HEK293 (cell line): ENCODE data around the gene SLC25A39.
A peak's percentile ranks its signal among the peaks of the same experiment; 100 is the strongest.

Experiments
- ATF2 ChIP-seq: fragments of 450-650 bp; formaldehyde crosslinking; IDR thresholded peaks from 2 replicates; pipeline ENCODE4 v1.5.1; 2016; ENCODE audit warnings: missing biosample characterization, missing genetic modification characterization, low read depth
- EGR2 ChIP-seq: fragments of 450-650 bp; formaldehyde crosslinking; IDR thresholded peaks from 2 replicates; pipeline ENCODE4 v1.5.1; 2016; ENCODE audit warnings: low read depth, missing biosample characterization, missing genetic modification characterization
- GLI4 ChIP-seq: fragments of 450-650 bp; formaldehyde crosslinking; IDR thresholded peaks from 2 replicates; pipeline ENCODE4 v1.5.1; 2016; ENCODE audit warnings: missing biosample characterization, missing genetic modification characterization
- GLIS1 ChIP-seq: fragments of 450-650 bp; formaldehyde crosslinking; IDR thresholded peaks from 2 replicates; pipeline ENCODE4 v1.5.1; 2016; ENCODE audit warnings: missing biosample characterization, missing genetic modification characterization
- GLIS2 ChIP-seq: fragments of 450-650 bp; formaldehyde crosslinking; IDR thresholded peaks from 2 replicates; pipeline ENCODE4 v1.5.1; 2016; ENCODE audit warnings: missing biosample characterization, missing genetic modification characterization
- IKZF3 ChIP-seq: fragments of 450-650 bp; IDR thresholded peaks from 2 replicates; pipeline ENCODE4 v1.5.0; 2018; ENCODE audit warnings: missing biosample characterization, mild to moderate bottlenecking, missing genetic modification characterization, moderate library complexity
- KLF10 ChIP-seq: fragments of 450-650 bp; IDR thresholded peaks from 2 replicates; pipeline ENCODE4 v1.5.1; 2018; ENCODE audit warnings: missing biosample characterization, mild to moderate bottlenecking, missing genetic modification characterization
- KLF16 ChIP-seq: fragments of 450-650 bp; formaldehyde crosslinking; IDR thresholded peaks from 2 replicates; pipeline ENCODE4 v1.5.1; 2017; ENCODE audit warnings: missing biosample characterization, missing genetic modification characterization
- KLF8 ChIP-seq: fragments of 450-650 bp; formaldehyde crosslinking; IDR thresholded peaks from 2 replicates; pipeline ENCODE4 v1.5.1; 2016; ENCODE audit warnings: missing biosample characterization, missing genetic modification characterization
- KLF9 ChIP-seq: fragments of 450-650 bp; formaldehyde crosslinking; IDR thresholded peaks from 2 replicates; pipeline ENCODE4 v1.5.1; 2016; ENCODE audit warnings: missing biosample characterization, missing genetic modification characterization, low read depth
- PRDM10 ChIP-seq: fragments of 450-650 bp; formaldehyde crosslinking; IDR thresholded peaks from 2 replicates; pipeline ENCODE4 v1.5.1; 2016; ENCODE audit warnings: missing biosample characterization, missing genetic modification characterization
- RBAK ChIP-seq: fragments of 450-650 bp; formaldehyde crosslinking; IDR thresholded peaks from 2 replicates; pipeline ENCODE4 v1.5.1; 2016; ENCODE audit warnings: missing biosample characterization, missing genetic modification characterization
- SP2 ChIP-seq: fragments of 450-650 bp; formaldehyde crosslinking; IDR thresholded peaks from 2 replicates; pipeline ENCODE4 v1.5.1; 2016; ENCODE audit warnings: missing biosample characterization, missing genetic modification characterization
- SP3 ChIP-seq: fragments of 450-650 bp; formaldehyde crosslinking; IDR thresholded peaks from 2 replicates; pipeline ENCODE4 v1.5.1; 2016; ENCODE audit warnings: missing biosample characterization, missing genetic modification characterization
- TCF7L2 ChIP-seq: IDR thresholded peaks from 2 replicates; pipeline ENCODE4 v1.6.1; 2011; ENCODE audit warnings: low read depth, mild to moderate bottlenecking, inconsistent platforms, low read length, moderate library complexity, borderline replicate concordance
- ZBTB17 ChIP-seq: fragments of 450-650 bp; formaldehyde crosslinking; IDR thresholded peaks from 2 replicates; pipeline ENCODE4 v1.5.1; 2016; ENCODE audit warnings: missing biosample characterization, missing genetic modification characterization
- ZBTB20 ChIP-seq: fragments of 450-650 bp; formaldehyde crosslinking; IDR thresholded peaks from 2 replicates; pipeline ENCODE4 v1.5.1; 2016; ENCODE audit warnings: missing biosample characterization, missing genetic modification characterization
- ZFHX2 ChIP-seq: fragments of 450-650 bp; formaldehyde crosslinking; conservative IDR thresholded peaks from 2 replicates; pipeline ENCODE4 v1.5.1; 2016; ENCODE audit warnings: missing biosample characterization, missing genetic modification characterization
- ZFP69B ChIP-seq: fragments of 450-650 bp; formaldehyde crosslinking; IDR thresholded peaks from 2 replicates; pipeline ENCODE4 v1.5.1; 2016; ENCODE audit warnings: missing biosample characterization, missing genetic modification characterization
- ZNF140 ChIP-seq: fragments of 450-650 bp; formaldehyde crosslinking; IDR thresholded peaks from 2 replicates; pipeline ENCODE4 v1.5.1; 2016; ENCODE audit warnings: missing biosample characterization, missing genetic modification characterization
- ZNF248 ChIP-seq: fragments of 450-650 bp; formaldehyde crosslinking; IDR thresholded peaks from 2 replicates; pipeline ENCODE4 v1.5.1; 2017; ENCODE audit warnings: missing biosample characterization, missing genetic modification characterization
- ZNF280D ChIP-seq: fragments of 450-650 bp; formaldehyde crosslinking; IDR thresholded peaks from 2 replicates; pipeline ENCODE4 v1.5.1; 2016; ENCODE audit warnings: missing biosample characterization, missing genetic modification characterization
- ZNF335 ChIP-seq: fragments of 450-650 bp; formaldehyde crosslinking; conservative IDR thresholded peaks from 2 replicates; pipeline ENCODE4 v1.5.1; 2016; ENCODE audit warnings: missing biosample characterization, missing genetic modification characterization
- ZNF394 ChIP-seq: fragments of 450-650 bp; formaldehyde crosslinking; IDR thresholded peaks from 2 replicates; pipeline ENCODE4 v1.5.1; 2016; ENCODE audit warnings: missing biosample characterization, missing genetic modification characterization, mild to moderate bottlenecking, moderate library complexity, borderline replicate concordance
- ZNF398 ChIP-seq: fragments of 450-650 bp; formaldehyde crosslinking; IDR thresholded peaks from 2 replicates; pipeline ENCODE4 v1.5.1; 2017; ENCODE audit warnings: missing biosample characterization, missing genetic modification characterization
- ZNF571 ChIP-seq: fragments of 450-650 bp; formaldehyde crosslinking; IDR thresholded peaks from 2 replicates; pipeline ENCODE4 v1.5.0; 2017; ENCODE audit warnings: missing biosample characterization, missing genetic modification characterization
- ZNF664 ChIP-seq: fragments of 450-650 bp; formaldehyde crosslinking; IDR thresholded peaks from 2 replicates; pipeline ENCODE4 v1.5.1; 2016; ENCODE audit warnings: missing biosample characterization, missing genetic modification characterization
- ZNF747 ChIP-seq: fragments of 450-650 bp; formaldehyde crosslinking; IDR thresholded peaks from 2 replicates; pipeline ENCODE4 v1.5.1; 2016; ENCODE audit warnings: missing biosample characterization, missing genetic modification characterization
- ZSCAN23 ChIP-seq: fragments of 450-650 bp; formaldehyde crosslinking; IDR thresholded peaks from 2 replicates; pipeline ENCODE4 v1.5.1; 2016; ENCODE audit warnings: missing biosample characterization, missing genetic modification characterization
- ZXDB ChIP-seq: fragments of 450-650 bp; formaldehyde crosslinking; IDR thresholded peaks from 2 replicates; pipeline ENCODE4 v1.5.1; 2016; ENCODE audit warnings: missing biosample characterization, missing genetic modification characterization
- TF ChIP-seq, protein P1 (sequence below): fragments of 450-650 bp; formaldehyde crosslinking; IDR thresholded peaks from 2 replicates; pipeline ENCODE4 v1.5.1; 2016; ENCODE audit warnings: missing biosample characterization, missing genetic modification characterization, borderline replicate concordance

Gene SLC25A39

DNA sequence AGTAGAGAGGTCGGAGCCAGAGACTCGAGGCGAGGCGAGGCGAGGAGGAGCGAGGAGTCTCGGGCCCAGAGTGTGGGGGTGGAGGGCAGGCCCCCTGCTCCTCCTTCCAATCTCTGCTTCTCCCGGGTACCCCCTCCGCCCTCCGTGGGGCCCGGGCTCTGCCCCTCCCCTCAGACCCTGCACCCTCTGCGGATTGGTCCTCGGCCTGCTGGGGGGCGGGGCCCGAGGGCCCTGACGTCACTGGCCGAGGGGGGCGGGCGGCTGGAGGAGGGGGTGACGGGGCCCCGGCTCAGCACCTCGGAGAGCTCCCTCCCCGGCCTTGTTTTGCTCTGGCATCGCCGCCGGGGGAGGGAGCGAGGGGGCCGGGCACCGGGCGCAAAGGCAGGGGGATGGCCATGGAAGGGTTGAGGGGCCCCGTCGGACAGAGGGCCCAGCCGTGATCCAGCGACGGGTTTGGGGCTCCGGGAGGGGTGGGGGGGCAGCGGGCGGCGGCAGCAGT lies 16.3 kb downstream of the SLC25A39 start, which contains the start of gene RUNDC3A (continued):
- no peak for TF ChIP-seq GLI4 (tag by site-specific recombination)
- peak; percentile 49; the same call in 1 of the 2 replicates for TF ChIP-seq EGR2 (tag by site-specific recombination)
- TF ChIP-seq ZFHX2, result peak; percentile 59
- no peak for TF ChIP-seq IKZF3 (tag by site-specific recombination)
- peak; percentile 98 for TF ChIP-seq PRDM10
- peak; percentile 91 for TF ChIP-seq SP2 (tag by site-specific recombination)
- TF ChIP-seq SP3, result peak; percentile 85
- TF ChIP-seq ZNF248 (tag by site-specific recombination), result no peak
- TF ChIP-seq ZNF664 (tag by site-specific recombination), result no peak
- peak; percentile 93 for TF ChIP-seq ATF2
- TF ChIP-seq ZSCAN23 (tag by site-specific recombination), result no peak
- TF ChIP-seq ZNF747 (tag by site-specific recombination), result no peak
- TF ChIP-seq ZBTB20 (tag by site-specific recombination), result peak; percentile 86; the same call in 1 of the 2 replicates
- peak; percentile 81 for TF ChIP-seq GLIS1 (tag by site-specific recombination)
- TF ChIP-seq RBAK (tag by site-specific recombination), result no peak
- no peak for TF ChIP-seq ZXDB (tag by site-specific recombination)
- TF ChIP-seq TCF7L2, result no peak
- peak; percentile 83 for TF ChIP-seq KLF9 (tag by site-specific recombination)
- no peak for TF ChIP-seq ZNF280D (tag by site-specific recombination)
- TF ChIP-seq ZBTB17 (tag by site-specific recombination), result peak; percentile 44
- no peak for TF ChIP-seq ZNF571
- TF ChIP-seq ZFP69B (tag by site-specific recombination), result 0 out of 2 replicates have a peak, but pooled peaks have one; percentile 42
- TF ChIP-seq, protein P1, sequence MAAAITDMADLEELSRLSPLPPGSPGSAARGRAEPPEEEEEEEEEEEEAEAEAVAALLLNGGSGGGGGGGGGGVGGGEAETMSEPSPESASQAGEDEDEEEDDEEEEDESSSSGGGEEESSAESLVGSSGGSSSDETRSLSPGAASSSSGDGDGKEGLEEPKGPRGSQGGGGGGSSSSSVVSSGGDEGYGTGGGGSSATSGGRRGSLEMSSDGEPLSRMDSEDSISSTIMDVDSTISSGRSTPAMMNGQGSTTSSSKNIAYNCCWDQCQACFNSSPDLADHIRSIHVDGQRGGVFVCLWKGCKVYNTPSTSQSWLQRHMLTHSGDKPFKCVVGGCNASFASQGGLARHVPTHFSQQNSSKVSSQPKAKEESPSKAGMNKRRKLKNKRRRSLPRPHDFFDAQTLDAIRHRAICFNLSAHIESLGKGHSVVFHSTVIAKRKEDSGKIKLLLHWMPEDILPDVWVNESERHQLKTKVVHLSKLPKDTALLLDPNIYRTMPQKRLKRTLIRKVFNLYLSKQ (tag by site-specific recombination), result no peak
- TF ChIP-seq GLIS2 (tag by site-specific recombination), result peak; percentile 93
- TF ChIP-seq KLF10 (tag by site-specific recombination), result peak; percentile 68; the same call in 1 of the 2 replicates
- TF ChIP-seq ZNF394 (tag by site-specific recombination), result peak; percentile 97
- no peak for TF ChIP-seq ZNF140 (tag by site-specific recombination)
- peak; percentile 29; the same call in 1 of the 2 replicates for TF ChIP-seq KLF8
- TF ChIP-seq ZNF398 (tag by site-specific recombination), result peak; percentile 94
- peak; percentile 86; the same call in 1 of the 2 replicates for TF ChIP-seq KLF16 (tag by site-specific recombination)
- no peak for TF ChIP-seq ZNF335 (tag by site-specific recombination)
